Measurements from ENCODE around the gene RNF112. TPM values are rescaled to one million over a fixed set of nuclear protein-coding genes. Genes with fewer than 3 reads are reported as not detected.
"Not testable (repeated sequence)": the region's sequence is repeated elsewhere in the genome, so short reads cannot be mapped to it uniquely, and the experiment has no call there.

Gene RNF112
- total RNA-seq, 4 donors from 2014 or later: 0.44 to 2.5 (median 1.8) TPM

DNA sequence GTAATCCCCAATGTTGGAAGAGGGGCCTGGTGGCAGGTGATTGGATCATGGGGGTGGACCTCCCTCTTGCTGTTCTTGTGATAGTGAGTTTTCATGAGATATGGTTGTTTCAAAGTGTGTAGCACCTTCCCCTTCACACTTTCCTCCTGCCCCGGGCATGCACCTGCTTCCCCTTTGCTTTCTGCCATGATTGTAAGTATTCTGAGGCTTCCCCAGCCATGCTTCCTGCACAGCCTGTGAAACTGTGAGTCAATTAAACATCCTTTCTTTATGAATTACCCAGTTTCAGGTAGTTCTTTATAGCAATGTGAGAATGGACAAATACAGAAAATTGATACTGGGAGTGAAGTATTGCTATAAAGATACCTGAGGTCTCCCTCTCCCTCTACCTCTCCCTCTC lies 29.4 kb downstream of the RNF112 start:
- WGBS, 2 donors: 82 to 90% methylated on average over 1 of the region's 1 CpG
- no peak for DNase-seq (ENCODE audit: low spot score in 2 of 2)
- H3K27me3 ChIP-seq: no peaks in the 10 kb centered on the region
- TF ChIP-seq CTCF (IDR thresholded peaks at IDR 0.05) (no peak), EP300 (IDR thresholded peaks at IDR 0.05) (no peak), POLR2A (IDR thresholded peaks at IDR 0.05) (no peak)
- no peaks in the 10 kb centered on the region for H3K4me1 ChIP-seq
- H3K9me3 ChIP-seq: peaks cover 0 to 3% (median 0%) of the 10 kb centered on the region in 4 donors
- H3K27ac ChIP-seq: no peak overlapping the region
- no peak overlapping the region for H3K4me3 ChIP-seq
- no peaks in the 10 kb centered on the region for H3K36me3 ChIP-seq

GRCh38 chr17:19441288-19441687 lies 30.3 kb downstream of the RNF112 start:
- H3K4me3 ChIP-seq; H3K27me3 ChIP-seq; H3K9me3 ChIP-seq; DNase-seq (ENCODE audit: low spot score in 2 of 2); H3K36me3 ChIP-seq; H3K27ac ChIP-seq; H3K4me1 ChIP-seq: not testable (repeated sequence)
- WGBS, 2 donors: 93 to 95% methylated on average over 15 to 18 of the region's 25 CpGs

DNA sequence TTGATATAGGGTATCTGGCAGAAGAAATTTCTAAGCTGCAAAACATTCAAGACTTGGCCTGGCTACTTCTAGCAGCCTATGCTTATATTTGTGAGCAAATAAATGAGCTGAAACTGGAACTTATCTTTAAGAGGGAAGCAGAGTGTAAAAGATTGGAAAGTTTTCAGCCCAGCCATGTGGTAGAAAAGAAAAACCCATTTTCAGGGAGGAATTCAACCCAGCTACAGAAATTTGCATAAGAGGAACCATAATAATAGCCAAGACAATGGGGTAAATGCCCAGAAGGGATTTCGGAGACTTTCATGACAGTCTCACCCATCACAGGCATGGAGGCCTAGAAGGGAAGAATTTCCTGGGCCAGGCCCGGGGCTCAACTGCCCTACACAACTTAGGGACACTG lies 31.7 kb downstream of the RNF112 start:
- TF ChIP-seq CTCF (IDR thresholded peaks at IDR 0.05) (no peak), EP300 (IDR thresholded peaks at IDR 0.05) (no peak), POLR2A (IDR thresholded peaks at IDR 0.05) (no peak)
- Histone ChIP-seq H3K27ac (no peak overlapping the region), H3K4me3 (no peak overlapping the region), H3K36me3 (no peaks in the 10 kb centered on the region), H3K4me1 (peaks cover 0 to 14% (median 9%) of the 10 kb centered on the region in 4 donors), H3K27me3 (no peaks in the 10 kb centered on the region), H3K9me3 (peaks cover 0 to 3% (median 0%) of the 10 kb centered on the region in 4 donors)
- no peak for DNase-seq (ENCODE audit: low spot score in 2 of 2)
- WGBS, 2 donors: 89 to 90% methylated on average over 2 of the region's 2 CpGs

DNA sequence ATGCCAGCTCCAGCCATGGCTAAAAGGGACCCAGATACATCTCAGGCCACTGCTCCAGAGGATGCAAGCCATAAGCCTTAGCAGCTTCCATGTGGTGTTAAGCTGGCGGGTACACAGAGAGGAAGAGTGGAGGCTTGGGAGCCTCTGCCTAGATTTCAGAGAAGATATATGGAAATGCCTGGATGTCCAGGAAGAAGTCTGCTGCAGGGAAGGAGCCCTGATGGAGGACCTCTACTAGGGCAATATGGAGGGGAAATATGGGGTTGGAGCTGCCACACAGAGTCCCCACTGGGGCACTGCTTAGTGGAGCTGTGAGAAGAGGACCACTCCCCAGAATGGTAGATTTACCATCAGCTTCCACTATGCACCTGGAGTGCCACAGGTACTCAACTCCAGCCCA lies 32.1 kb downstream of the RNF112 start:
- TF ChIP-seq POLR2A (IDR thresholded peaks at IDR 0.05): no peak
- TF ChIP-seq CTCF (IDR thresholded peaks at IDR 0.05): no peak
- no peak for TF ChIP-seq EP300 (IDR thresholded peaks at IDR 0.05)
- no peak overlapping the region for H3K4me3 ChIP-seq
- WGBS, 2 donors: 100% methylated on average over 1 of the region's 1 CpG

GRCh38 chr17:19445105-19445504 lies 34.1 kb downstream of the RNF112 start:
- Histone ChIP-seq H3K36me3 (no peaks in the 10 kb centered on the region), H3K4me3 (no peak overlapping the region), H3K9me3 (peaks cover 0 to 3% (median 0%) of the 10 kb centered on the region in 4 donors), H3K27me3 (no peaks in the 10 kb centered on the region), H3K27ac (no peak overlapping the region), H3K4me1 (peaks cover 0 to 30% (median 25%) of the 10 kb centered on the region in 4 donors)
- WGBS, 2 donors: 95 to 97% methylated on average over 2 of the region's 2 CpGs
- no peak for TF ChIP-seq EP300 (IDR thresholded peaks at IDR 0.05)
- no peak for TF ChIP-seq POLR2A (IDR thresholded peaks at IDR 0.05)
- no peak for TF ChIP-seq CTCF (IDR thresholded peaks at IDR 0.05)
- DNase-seq (ENCODE audit: low spot score in 2 of 2): no peak

More for the DNA sequence above, 32.1 kb downstream of the RNF112 start:
- no peaks in the 10 kb centered on the region for H3K36me3 ChIP-seq
- H3K9me3 ChIP-seq: peaks cover 0 to 3% (median 0%) of the 10 kb centered on the region in 4 donors
- H3K27ac ChIP-seq: no peak overlapping the region
- no peaks in the 10 kb centered on the region for H3K27me3 ChIP-seq
- no peak for DNase-seq (ENCODE audit: low spot score in 2 of 2)
- peaks cover 0 to 18% (median 13%) of the 10 kb centered on the region in 4 donors for H3K4me1 ChIP-seq

DNA sequence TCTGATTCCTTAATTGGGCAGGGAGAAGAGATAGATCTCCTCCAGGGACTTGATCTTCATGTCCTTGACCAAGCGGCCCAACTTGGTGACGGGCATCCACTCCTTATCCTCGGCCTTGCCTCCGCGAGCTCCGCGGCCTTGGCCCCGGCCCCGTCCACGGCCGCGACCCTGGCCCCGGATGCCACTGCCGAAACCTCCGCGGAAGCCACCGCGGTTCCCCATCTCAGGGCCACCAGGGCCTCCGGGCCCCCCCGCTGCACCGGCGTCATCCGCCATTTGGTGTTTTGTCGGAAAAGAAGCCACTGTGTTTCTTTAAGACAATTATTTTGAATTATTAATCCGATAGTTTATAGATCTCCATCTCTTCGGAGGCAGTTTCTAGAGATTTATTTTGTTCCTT lies 35.5 kb downstream of the RNF112 start:
- not testable (repeated sequence) for H3K27me3 ChIP-seq; H3K36me3 ChIP-seq; H3K4me3 ChIP-seq; H3K9me3 ChIP-seq; DNase-seq (ENCODE audit: low spot score in 2 of 2)
- peak overlapping the region; percentile 73 to 93 (median 78) for H3K27ac ChIP-seq
- H3K4me1 ChIP-seq: peaks cover 0 to 30% (median 25%) of the 10 kb centered on the region in 4 donors
- 85 to 89% methylated on average over 26 of the region's 26 CpGs for whole genome bisulfite sequencing, 2 donors

Data from tibial nerve (tissue), 4 donors.